HepG2 (cell line): Measurements from ENCODE around the gene RBM44. TPM values are rescaled to one million over a fixed set of nuclear protein-coding genes. Genes with fewer than 3 reads are reported as not detected.

Source experiments
- ATAC-seq: fragments of 200-7000 bp; cut with Tn5 transposase; 3 replicates; pipeline ENCODE4 v1.9.1; 2020; ENCODE audit warnings: mild to moderate bottlenecking, moderate library complexity
- BruUV-seq: library from RNA; stranded (reverse); fragments of 400-500 nt; replicated peaks from 2 replicates; lab custom pipeline; 2021; lab: Mats Ljungman, UMichigan
- CTCF ChIA-PET: fragments of 300-600 bp; formaldehyde crosslinking; extraction: SDS; loops from one replicate; lab custom pipeline; 2021; ENCODE audit warnings: low total read pairs, inconsistent platforms, low intra/inter-chr PET ratio; lab: Yijun Ruan, JAX
- POLR2A ChIA-PET: fragments of 350-600 bp; sonication (Branson Sonifier 250); formaldehyde crosslinking; loops from one replicate; lab custom pipeline; 2020; ENCODE audit warnings: antibody characterized with exemption, inconsistent platforms; lab: Yijun Ruan, JAX
- DNase-seq: peaks from one replicate; pipeline ENCODE4 v3.0.0-alpha.2; 2015; ENCODE audit warnings: low spot score
- FAIRE-seq: peaks from 3 replicates; lab custom pipeline; 2011; peaks lifted over from hg19 to GRCh38; lab: Jason Lieb, UNC
- H2AFZ ChIP-seq: one replicate; pipeline ENCODE4 v1.6.1; 2011; ENCODE audit warnings: low read length, inconsistent platforms
- H3K27ac ChIP-seq: fragments of 300-600 bp; 3 replicates; pipeline ENCODE4 v1.8.0; 2011; ENCODE audit warnings: mixed run types, mild to moderate bottlenecking, mixed read lengths, low read length, inconsistent platforms; ENCODE audit not compliant: insufficient read depth; ENCODE audit errors: extremely low read length
- H3K27me3 ChIP-seq, 2 experiments: fragments of 200-600 bp in 1 of 2; 2 replicates in 1 of 2; 3 replicates in 1 of 2; pipeline versions ENCODE4 v1.6.0 to v1.8.0; 2011; ENCODE audit warnings: low read length in 2 of 2, mild to moderate bottlenecking in 2 of 2, moderate library complexity in 2 of 2, inconsistent platforms in 1 of 2; ENCODE audit not compliant: insufficient read depth in 2 of 2, control insufficient read depth in 1 of 2
- H3K36me3 ChIP-seq, 2 experiments: fragments of 200-600 bp in 1 of 2; replicated peaks in 1 of 2; 2 replicates in 1 of 2; 3 replicates in 1 of 2; pipeline versions ENCODE4 v1.5.1 to v1.8.0; 2011; ENCODE audit warnings: low read length in 2 of 2, inconsistent platforms in 1 of 2; ENCODE audit not compliant: insufficient read depth in 2 of 2, control insufficient read depth in 1 of 2
- H3K4me1 ChIP-seq: 2 replicates; pipeline ENCODE4 v1.5.1; 2012; ENCODE audit warnings: low read length, inconsistent platforms; ENCODE audit not compliant: insufficient read depth
- H3K4me2 ChIP-seq: 2 replicates; pipeline ENCODE4 v1.6.0; 2011; ENCODE audit warnings: low read depth, low read length, inconsistent platforms
- H3K4me3 ChIP-seq, 3 experiments: fragments of 200-600 bp in 1 of 3; sonication (generic), shearing (Covaris generic) in 1 of 3; replicated peaks in 1 of 3; 2 replicates each; pipeline ENCODE4 v1.5.1; 2011 to 2016; ENCODE audit warnings: low read length in 3 of 3, inconsistent platforms in 2 of 3, low read depth in 2 of 3, mild to moderate bottlenecking in 2 of 3, control low read depth in 1 of 3, mixed read lengths in 1 of 3; ENCODE audit not compliant: insufficient read depth in 1 of 3
- H3K79me2 ChIP-seq: one replicate; pipeline ENCODE4 v1.6.1; 2011; ENCODE audit warnings: low read length, inconsistent platforms; ENCODE audit not compliant: insufficient read depth
- H3K9ac ChIP-seq: 2 replicates; pipeline ENCODE4 v1.6.0; 2011; ENCODE audit warnings: mild to moderate bottlenecking, low read depth, low read length, inconsistent platforms; ENCODE audit not compliant: insufficient read depth
- H3K9me3 ChIP-seq: 2 replicates; pipeline ENCODE4 v1.5.1; 2012; ENCODE audit warnings: mild to moderate bottlenecking, low read length
- H4K20me1 ChIP-seq: 2 replicates; pipeline ENCODE4 v1.6.0; 2011; ENCODE audit warnings: inconsistent platforms, mild to moderate bottlenecking, low read length, moderate library complexity; ENCODE audit not compliant: insufficient read depth
- CCAR2 ChIP-seq: fragments of 200-400 bp; formaldehyde crosslinking; optimal IDR thresholded peaks from 2 replicates; pipeline ENCODE3; 2018; ENCODE audit warnings: low read depth, mild to moderate bottlenecking, low read length, moderate library complexity
- HOXA5 ChIP-seq: sonication (generic); formaldehyde crosslinking; IDR thresholded peaks from 2 replicates; pipeline ENCODE4 v1.4.0; 2020; ENCODE audit warnings: missing genetic modification reagents
- KAT8 ChIP-seq: IDR thresholded peaks from 2 replicates; pipeline ENCODE4 v1.6.1; 2016; ENCODE audit warnings: missing genetic modification reagents, missing compliant biosample characterization
- NR1H2 ChIP-seq: sonication (generic); formaldehyde crosslinking; IDR thresholded peaks from 2 replicates; pipeline ENCODE4 v1.8.1; 2022; ENCODE audit warnings: low read depth, missing genetic modification reagents, borderline replicate concordance
- SYNCRIP ChIP-seq: fragments of 200-400 bp; formaldehyde crosslinking; IDR thresholded peaks from 2 replicates; pipeline ENCODE4 v1.6.1; 2018; ENCODE audit warnings: mild to moderate bottlenecking, low read depth, low read length; ENCODE audit not compliant: insufficient read depth
- ZBTB1 ChIP-seq: sonication (generic); formaldehyde crosslinking; IDR thresholded peaks from 2 replicates; pipeline ENCODE4 v1.4.0; 2020; ENCODE audit warnings: missing genetic modification reagents, borderline replicate concordance
- ZNF431 ChIP-seq: sonication (generic); formaldehyde crosslinking; IDR thresholded peaks from 2 replicates; pipeline ENCODE4 v1.9.0; 2022; ENCODE audit warnings: missing genetic modification reagents, low read depth, mild to moderate bottlenecking, borderline replicate concordance
- ZNF546 ChIP-seq: sonication (generic); formaldehyde crosslinking; conservative IDR thresholded peaks from 2 replicates; pipeline ENCODE4 v1.8.1; 2023; ENCODE audit warnings: mild to moderate bottlenecking, missing genetic modification reagents
- ZNF619 ChIP-seq: sonication (generic); formaldehyde crosslinking; IDR thresholded peaks from 2 replicates; pipeline ENCODE4 v1.4.0; 2020; ENCODE audit warnings: mild to moderate bottlenecking, missing genetic modification reagents
- ZNF775 ChIP-seq: sonication (generic); formaldehyde crosslinking; IDR thresholded peaks from 2 replicates; pipeline ENCODE4 v1.4.0; 2020; ENCODE audit warnings: missing genetic modification reagents, mild to moderate bottlenecking, moderate library complexity, borderline replicate concordance
- WGBS: methylation state at CpG from one replicate; pipeline ENCODE4 v1.1.6; 2017; ENCODE audit warnings: low lambda C conversion rate; 5-methylcytosine and 5-hydroxymethylcytosine counted together
- in situ Hi-C: cut with HindIII; loops from 2 replicates; pipeline ENCODE4 v1.10.0; 2017; ENCODE audit warnings: low pct_unique_long_range_greater_than_20kb; ENCODE audit not compliant: extremely low pct_ligation_motif_present
- intact Hi-C: fragments of 100-400 bp; cut with micrococcal nuclease; formaldehyde crosslinking; loops from one replicate; pipeline ENCODE4 v1.10.0; 2022; ENCODE audit not compliant: unreplicated experiment
- polyA plus RNA-seq, 8 experiments: library from polyadenylated mRNA; depleted of rRNA in 3 of 8; stranded (reverse) in 7 of 8; unstranded in 1 of 8; fragments of >200 nt; fragmentation: Illumina TruSeq in 4 of 8; extraction: Trizol in 4 of 8; gene quantifications; 2 replicates each; pipeline versions ENCODE4 v1.2.1 to v1.2.3, GENCODE V29; 2011 to 2016; ENCODE audit warnings: low read depth in 4 of 8, missing spikeins in 1 of 8, mixed read lengths in 1 of 8; ENCODE audit not compliant: insufficient read depth in 1 of 8
- total RNA-seq, 5 experiments: library from RNA; depleted of rRNA; stranded (reverse); fragments of >200 nt; fragmentation: Illumina TruSeq; extraction: Trizol; gene quantifications; 2 replicates each; pipeline ENCODE4 v1.2.3, GENCODE V29; 2016; ENCODE audit warnings: low read depth in 1 of 5
- TF ChIP-seq, protein P1 (sequence below): sonication (generic); formaldehyde crosslinking; conservative IDR thresholded peaks from 2 replicates; pipeline ENCODE4 v1.8.1; 2023; ENCODE audit warnings: missing genetic modification reagents
- TF ChIP-seq, protein P2 (sequence below): sonication (generic); formaldehyde crosslinking; conservative IDR thresholded peaks from 2 replicates; pipeline ENCODE4 v1.4.0; 2020; ENCODE audit warnings: missing genetic modification reagents
- TF ChIP-seq, protein P3 (sequence below): sonication (generic); formaldehyde crosslinking; IDR thresholded peaks from 2 replicates; pipeline ENCODE4 v1.8.1; 2023; ENCODE audit warnings: mild to moderate bottlenecking, missing genetic modification reagents, borderline replicate concordance
- TF ChIP-seq, protein P4 (sequence below): IDR thresholded peaks from 2 replicates; pipeline ENCODE4 v1.6.1; 2016; ENCODE audit warnings: control low read depth
- TF ChIP-seq, protein P5 (sequence below): sonication (generic); formaldehyde crosslinking; IDR thresholded peaks from 2 replicates; pipeline ENCODE4 v1.4.0; 2020; ENCODE audit warnings: mild to moderate bottlenecking, missing genetic modification reagents

Gene RBM44
- total and polyA plus RNA-seq, 2 of the 13 experiments (the other 11 are each of a cell fraction or from before 2014, with no cell fraction given), result 0.13 to 0.50 TPM

DNA sequence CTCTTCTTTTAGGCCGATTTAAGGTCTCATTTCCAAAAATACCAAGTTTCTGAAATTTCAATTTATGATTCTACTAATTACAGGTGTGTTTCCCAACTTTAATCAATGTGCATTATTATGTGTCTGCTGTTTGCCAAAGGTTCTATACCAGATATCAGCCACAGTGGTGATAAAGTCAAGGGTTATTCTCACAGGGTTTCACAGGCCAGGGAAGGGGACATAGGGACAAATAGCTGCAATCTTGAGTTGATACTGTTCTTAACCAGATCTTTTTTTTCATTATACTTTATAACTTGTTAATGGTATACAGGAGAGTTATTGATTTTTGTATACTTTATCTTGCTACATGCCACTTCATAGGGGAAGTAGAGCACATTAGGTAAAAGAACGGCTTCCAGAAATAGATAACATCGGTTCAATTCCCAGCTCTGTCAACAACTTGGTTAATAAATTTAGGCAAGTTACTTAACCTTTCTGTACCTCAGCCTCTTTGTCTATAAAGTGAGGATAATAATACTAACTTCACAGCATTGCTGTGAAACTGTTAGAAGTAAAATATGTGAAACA is 28.9 kb downstream of the RBM44 start:
- Histone ChIP-seq H3K27me3 (no peaks in the 10 kb centered on the region; a peak in 2 of 5 replicates), H3K4me1 (peaks cover 18% of the 10 kb centered on the region), H2AFZ (no peak overlapping the region), H3K9me3 (no peaks in the 10 kb centered on the region), H3K4me2 (no peak overlapping the region), H4K20me1 (no peaks in the 10 kb centered on the region), H3K27ac (no peak overlapping the region), H3K9ac (no peak overlapping the region), H3K36me3 (no peaks in the 10 kb centered on the region), H3K4me3 (no peak overlapping the region), H3K79me2 (no peaks in the 10 kb centered on the region)
- TF ChIP-seq NR1H2 (no peak), HOXA5 (no peak), ZNF775 (CRISPR knock-in tag) (no peak), ZNF546 (no peak), ZNF431 (CRISPR knock-in tag) (no peak), CCAR2 (no peak), KAT8 (CRISPR knock-in tag) (no peak), ZBTB1 (CRISPR knock-in tag) (no peak), SYNCRIP (no peak), ZNF619 (no peak)
- TF ChIP-seq, protein P1, sequence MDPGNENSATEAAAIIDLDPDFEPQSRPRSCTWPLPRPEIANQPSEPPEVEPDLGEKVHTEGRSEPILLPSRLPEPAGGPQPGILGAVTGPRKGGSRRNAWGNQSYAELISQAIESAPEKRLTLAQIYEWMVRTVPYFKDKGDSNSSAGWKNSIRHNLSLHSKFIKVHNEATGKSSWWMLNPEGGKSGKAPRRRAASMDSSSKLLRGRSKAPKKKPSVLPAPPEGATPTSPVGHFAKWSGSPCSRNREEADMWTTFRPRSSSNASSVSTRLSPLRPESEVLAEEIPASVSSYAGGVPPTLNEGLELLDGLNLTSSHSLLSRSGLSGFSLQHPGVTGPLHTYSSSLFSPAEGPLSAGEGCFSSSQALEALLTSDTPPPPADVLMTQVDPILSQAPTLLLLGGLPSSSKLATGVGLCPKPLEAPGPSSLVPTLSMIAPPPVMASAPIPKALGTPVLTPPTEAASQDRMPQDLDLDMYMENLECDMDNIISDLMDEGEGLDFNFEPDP (CRISPR knock-in tag), result no peak
- TF ChIP-seq, protein P2, sequence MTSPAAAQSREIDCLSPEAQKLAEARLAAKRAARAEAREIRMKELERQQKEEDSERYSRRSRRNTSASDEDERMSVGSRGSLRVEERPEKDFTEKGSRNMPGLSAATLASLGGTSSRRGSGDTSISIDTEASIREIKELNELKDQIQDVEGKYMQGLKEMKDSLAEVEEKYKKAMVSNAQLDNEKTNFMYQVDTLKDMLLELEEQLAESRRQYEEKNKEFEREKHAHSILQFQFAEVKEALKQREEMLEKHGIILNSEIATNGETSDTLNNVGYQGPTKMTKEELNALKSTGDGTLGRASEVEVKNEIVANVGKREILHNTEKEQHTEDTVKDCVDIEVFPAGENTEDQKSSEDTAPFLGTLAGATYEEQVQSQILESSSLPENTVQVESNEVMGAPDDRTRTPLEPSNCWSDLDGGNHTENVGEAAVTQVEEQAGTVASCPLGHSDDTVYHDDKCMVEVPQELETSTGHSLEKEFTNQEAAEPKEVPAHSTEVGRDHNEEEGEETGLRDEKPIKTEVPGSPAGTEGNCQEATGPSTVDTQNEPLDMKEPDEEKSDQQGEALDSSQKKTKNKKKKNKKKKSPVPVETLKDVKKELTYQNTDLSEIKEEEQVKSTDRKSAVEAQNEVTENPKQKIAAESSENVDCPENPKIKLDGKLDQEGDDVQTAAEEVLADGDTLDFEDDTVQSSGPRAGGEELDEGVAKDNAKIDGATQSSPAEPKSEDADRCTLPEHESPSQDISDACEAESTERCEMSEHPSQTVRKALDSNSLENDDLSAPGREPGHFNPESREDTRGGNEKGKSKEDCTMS (CRISPR knock-in tag), result no peak
- TF ChIP-seq, protein P3, sequence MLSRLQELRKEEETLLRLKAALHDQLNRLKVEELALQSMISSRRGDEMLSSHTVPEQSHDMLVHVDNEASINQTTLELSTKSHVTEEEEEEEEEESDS, result no peak
- TF ChIP-seq, protein P4, sequence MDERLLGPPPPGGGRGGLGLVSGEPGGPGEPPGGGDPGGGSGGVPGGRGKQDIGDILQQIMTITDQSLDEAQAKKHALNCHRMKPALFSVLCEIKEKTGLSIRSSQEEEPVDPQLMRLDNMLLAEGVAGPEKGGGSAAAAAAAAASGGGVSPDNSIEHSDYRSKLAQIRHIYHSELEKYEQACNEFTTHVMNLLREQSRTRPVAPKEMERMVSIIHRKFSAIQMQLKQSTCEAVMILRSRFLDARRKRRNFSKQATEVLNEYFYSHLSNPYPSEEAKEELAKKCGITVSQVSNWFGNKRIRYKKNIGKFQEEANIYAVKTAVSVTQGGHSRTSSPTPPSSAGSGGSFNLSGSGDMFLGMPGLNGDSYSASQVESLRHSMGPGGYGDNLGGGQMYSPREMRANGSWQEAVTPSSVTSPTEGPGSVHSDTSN (CRISPR knock-in tag), result no peak
- TF ChIP-seq, protein P5, sequence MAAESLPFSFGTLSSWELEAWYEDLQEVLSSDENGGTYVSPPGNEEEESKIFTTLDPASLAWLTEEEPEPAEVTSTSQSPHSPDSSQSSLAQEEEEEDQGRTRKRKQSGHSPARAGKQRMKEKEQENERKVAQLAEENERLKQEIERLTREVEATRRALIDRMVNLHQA, result no peak
- POLR2A ChIA-PET, result no interaction called here
- no peak for ATAC-seq
- under 1% methylated on average over 3 of the region's 3 CpGs for WGBS
- CTCF ChIA-PET, result no interaction called here
- no peak for FAIRE-seq
- DNase-seq, result no peak
- BruUV-seq, result no TSS peak
- in situ Hi-C loops, result no loop called here
- intact Hi-C loops, result no loop called here
